Effector memory CD4-positive, alpha-beta T cell (primary cell): ENCODE data around the gene CCDC80.
A peak's percentile ranks its signal among the peaks of the same experiment; 100 is the strongest.

ENCODE experiments used
- DNase-seq, 3 donors: peaks; one replicate each; pipeline ENCODE4 v3.0.0-alpha.2; 2020
- H3K27ac ChIP-seq: 2 replicates; pipeline ENCODE4 v1.7.0; 2013; ENCODE audit warnings: mild to moderate bottlenecking, low read length, moderate library complexity; ENCODE audit not compliant: insufficient read depth, poor library complexity, severe bottlenecking
- H3K27me3 ChIP-seq: replicated peaks from 2 replicates; pipeline ENCODE4 v1.7.0; 2013; ENCODE audit warnings: mild to moderate bottlenecking, low read length; ENCODE audit not compliant: insufficient read depth, control insufficient read depth, poor library complexity, severe bottlenecking
- H3K36me3 ChIP-seq: 2 replicates; pipeline ENCODE4 v1.7.0; 2013; ENCODE audit warnings: mild to moderate bottlenecking, low read length, moderate library complexity; ENCODE audit not compliant: control insufficient read depth, insufficient read depth
- H3K4me1 ChIP-seq: 2 replicates; pipeline ENCODE4 v1.7.0; 2013; ENCODE audit warnings: low read length, mild to moderate bottlenecking; ENCODE audit not compliant: control insufficient read depth, insufficient read depth, poor library complexity, severe bottlenecking
- H3K4me3 ChIP-seq: 2 replicates; pipeline ENCODE4 v1.7.0; 2013; ENCODE audit warnings: low read length, low read depth, mild to moderate bottlenecking; ENCODE audit not compliant: insufficient read depth, poor library complexity, severe bottlenecking
- H3K9me3 ChIP-seq: 2 replicates; pipeline ENCODE4 v1.7.0; 2013; ENCODE audit warnings: mild to moderate bottlenecking, low read length, moderate library complexity; ENCODE audit not compliant: control insufficient read depth

Gene CCDC80

GRCh38 chr3:112602217-112602838, 38.6 kb downstream of the CCDC80 start:
- no peak overlapping the region for H3K4me3 ChIP-seq
- no peak for DNase-seq
- no peaks in the 10 kb centered on the region for H3K4me1 ChIP-seq
- no peaks in the 10 kb centered on the region for H3K27me3 ChIP-seq
- H3K36me3 ChIP-seq = no peaks in the 10 kb centered on the region
- H3K27ac ChIP-seq = no peak overlapping the region
- no peaks in the 10 kb centered on the region for H3K9me3 ChIP-seq

- DNase-seq = no peak
- H3K27me3 ChIP-seq = no peaks in the 10 kb centered on the region
- H3K4me3 ChIP-seq = no peak overlapping the region
- no peak overlapping the region for H3K27ac ChIP-seq
- peaks cover 4% of the 10 kb centered on the region for H3K36me3 ChIP-seq
- no peaks in the 10 kb centered on the region for H3K9me3 ChIP-seq
- no peaks in the 10 kb centered on the region for H3K4me1 ChIP-seq
These were observed 42.2 kb downstream of the CCDC80 start for GRCh38 chr3:112598731-112599130.

GRCh38 chr3:112597945-112598344, 43.0 kb downstream of the CCDC80 start:
- Histone ChIP-seq H3K27me3 (no peaks in the 10 kb centered on the region), H3K9me3 (no peaks in the 10 kb centered on the region), H3K4me1 (no peaks in the 10 kb centered on the region), H3K4me3 (no peak overlapping the region), H3K27ac (no peak overlapping the region), H3K36me3 (peaks cover 7% of the 10 kb centered on the region)
- no peak for DNase-seq

- H3K27me3 ChIP-seq = no peaks in the 10 kb centered on the region
- no peak for DNase-seq
These were observed 46.1 kb downstream of the CCDC80 start for GRCh38 chr3:112594856-112595255.

GRCh38 chr3:112593258-112593657, 47.7 kb downstream of the CCDC80 start:
- no peak for DNase-seq
- Histone ChIP-seq H3K4me1 (no peaks in the 10 kb centered on the region), H3K27ac (no peak overlapping the region), H3K36me3 (peaks cover 9% of the 10 kb centered on the region), H3K9me3 (no peaks in the 10 kb centered on the region), H3K27me3 (no peaks in the 10 kb centered on the region), H3K4me3 (no peak overlapping the region)

More at GRCh38 chr3:112594856-112595255, 46.1 kb downstream of the CCDC80 start:
- Histone ChIP-seq H3K4me3 (no peak overlapping the region), H3K4me1 (no peaks in the 10 kb centered on the region), H3K27ac (no peak overlapping the region), H3K36me3 (peaks cover 9% of the 10 kb centered on the region), H3K9me3 (no peaks in the 10 kb centered on the region)

- Histone ChIP-seq H3K27me3 (no peaks in the 10 kb centered on the region), H3K36me3 (peaks cover 16% of the 10 kb centered on the region), H3K27ac (no peak overlapping the region), H3K4me3 (no peak overlapping the region), H3K9me3 (no peaks in the 10 kb centered on the region), H3K4me1 (no peaks in the 10 kb centered on the region)
- no peak for DNase-seq
These were observed 53.6 kb downstream of the CCDC80 start for GRCh38 chr3:112587336-112587735.

GRCh38 chr3:112585782-112586181, 55.2 kb downstream of the CCDC80 start:
- Histone ChIP-seq H3K9me3 (no peaks in the 10 kb centered on the region), H3K4me1 (no peaks in the 10 kb centered on the region), H3K4me3 (no peak overlapping the region), H3K36me3 (peaks cover 21% of the 10 kb centered on the region), H3K27me3 (no peaks in the 10 kb centered on the region), H3K27ac (no peak overlapping the region)
- DNase-seq = no peak

GRCh38 chr3:112583105-112583504, 57.8 kb downstream of the CCDC80 start:
- Histone ChIP-seq H3K27me3 (no peaks in the 10 kb centered on the region), H3K27ac (no peak overlapping the region), H3K36me3 (peaks cover 30% of the 10 kb centered on the region), H3K4me3 (no peak overlapping the region), H3K4me1 (no peaks in the 10 kb centered on the region), H3K9me3 (no peaks in the 10 kb centered on the region)
- no peak for DNase-seq

- peak in 1 of 3 donors; percentile 5 for DNase-seq
- Histone ChIP-seq H3K9me3 (no peaks in the 10 kb centered on the region), H3K36me3 (peaks cover 30% of the 10 kb centered on the region), H3K27me3 (no peaks in the 10 kb centered on the region), H3K27ac (no peak overlapping the region), H3K4me1 (no peaks in the 10 kb centered on the region), H3K4me3 (no peak overlapping the region)
These were observed 58.6 kb downstream of the CCDC80 start for GRCh38 chr3:112582244-112582874.

GRCh38 chr3:112579697-112580096, 61.2 kb downstream of the CCDC80 start:
- H3K4me3 ChIP-seq = no peak overlapping the region
- no peaks in the 10 kb centered on the region for H3K9me3 ChIP-seq
- no peak overlapping the region for H3K27ac ChIP-seq
- no peaks in the 10 kb centered on the region for H3K4me1 ChIP-seq
- no peaks in the 10 kb centered on the region for H3K27me3 ChIP-seq
- no peak for DNase-seq
- H3K36me3 ChIP-seq = peaks cover 22% of the 10 kb centered on the region
